WI38 (cell line): ENCODE data around the gene DYRK1A.

Source experiments
- H3K4me3 ChIP-seq: 2 replicates; pipeline ENCODE4 v1.5.1; 2011; ENCODE audit warnings: low read depth, mild to moderate bottlenecking, control low read depth, low read length
- CTCF ChIP-seq: IDR thresholded peaks from 2 replicates; pipeline ENCODE4 v1.5.1; 2012; ENCODE audit warnings: low read depth, mild to moderate bottlenecking, control low read depth, low read length

The DYRK1A gene

GRCh38 chr21:37395961-37396360 lies 29.4 kb downstream of the DYRK1A start:
- H3K4me3 ChIP-seq: no peak overlapping the region
- no peak for TF ChIP-seq CTCF

- TF ChIP-seq CTCF: no peak
- H3K4me3 ChIP-seq: no peak overlapping the region
These were observed 30.3 kb downstream of the DYRK1A start for GRCh38 chr21:37396855-37397254.

GRCh38 chr21:37398697-37399096 lies 32.1 kb downstream of the DYRK1A start:
- no peak for TF ChIP-seq CTCF
- no peak overlapping the region for H3K4me3 ChIP-seq

- TF ChIP-seq CTCF: no peak
These were observed 35.8 kb downstream of the DYRK1A start for GRCh38 chr21:37402251-37402867.

GRCh38 chr21:37405629-37406028 lies 39.1 kb downstream of the DYRK1A start:
- H3K4me3 ChIP-seq: no peak overlapping the region
- no peak for TF ChIP-seq CTCF

More at GRCh38 chr21:37402251-37402867, 35.8 kb downstream of the DYRK1A start:
- H3K4me3 ChIP-seq: no peak overlapping the region

GRCh38 chr21:37407719-37408420 lies 41.3 kb downstream of the DYRK1A start:
- TF ChIP-seq CTCF: no peak
- no peak overlapping the region for H3K4me3 ChIP-seq

GRCh38 chr21:37408464-37409193 lies 42.1 kb downstream of the DYRK1A start:
- no peak overlapping the region for H3K4me3 ChIP-seq
- no peak for TF ChIP-seq CTCF
